Hepatocyte (in vitro differentiated cells): ENCODE measurements around the gene P3H3. TPM values are rescaled to one million over a fixed set of nuclear protein-coding genes. Genes with fewer than 3 reads are reported as not detected.

Source experiments
- DNase-seq: peaks from one replicate; pipeline ENCODE4 v3.0.0-alpha.2; 2016; ENCODE audit warnings: low spot score
- H2AFZ ChIP-seq: fragments of 200-600 bp; sonication (generic); 2 replicates; pipeline ENCODE4 v1.6.0; 2016; ENCODE audit warnings: antibody characterized with exemption, mild to moderate bottlenecking
- H3K27ac ChIP-seq: fragments of 200-600 bp; sonication (generic); 2 replicates; pipeline ENCODE4 v1.5.1; 2016; ENCODE audit warnings: mild to moderate bottlenecking
- H3K27me3 ChIP-seq: fragments of 200-600 bp; sonication (generic); 2 replicates; pipeline ENCODE4 v1.6.1; 2016
- H3K36me3 ChIP-seq: fragments of 200-600 bp; sonication (generic); replicated peaks from 2 replicates; pipeline ENCODE4 v1.5.1; 2016; ENCODE audit warnings: low read depth; ENCODE audit not compliant: insufficient read depth
- H3K4me1 ChIP-seq: fragments of 200-600 bp; sonication (generic); 2 replicates; pipeline ENCODE4 v1.5.1; 2016; ENCODE audit warnings: mild to moderate bottlenecking, moderate library complexity; ENCODE audit not compliant: insufficient read depth
- H3K4me2 ChIP-seq: fragments of 200-600 bp; sonication (generic); 2 replicates; pipeline ENCODE4 v1.6.0; 2016
- H3K4me3 ChIP-seq: fragments of 200-600 bp; sonication (generic); 2 replicates; pipeline ENCODE4 v1.5.1; 2016; ENCODE audit warnings: mild to moderate bottlenecking
- H3K79me2 ChIP-seq: fragments of 200-600 bp; sonication (generic); 2 replicates; pipeline ENCODE4 v1.6.0; 2017; ENCODE audit warnings: mild to moderate bottlenecking
- H3K9me2 ChIP-seq: fragments of 200-600 bp; sonication (generic); replicated peaks from 2 replicates; pipeline ENCODE4 v1.6.0; 2017; ENCODE audit warnings: mild to moderate bottlenecking; ENCODE audit not compliant: insufficient read depth
- H3K9me3 ChIP-seq: fragments of 200-600 bp; sonication (generic); 2 replicates; pipeline ENCODE4 v1.5.1; 2016; ENCODE audit warnings: low read depth, mild to moderate bottlenecking
- H4K20me1 ChIP-seq: fragments of 200-600 bp; sonication (generic); 2 replicates; pipeline ENCODE4 v1.6.0; 2016; ENCODE audit warnings: mild to moderate bottlenecking; ENCODE audit not compliant: insufficient read depth, poor library complexity, severe bottlenecking
- EZH2 ChIP-seq: fragments of 200-600 bp; sonication (generic); IDR thresholded peaks from 2 replicates; pipeline ENCODE4 v1.6.1; 2016; ENCODE audit warnings: antibody characterized with exemption, mild to moderate bottlenecking, borderline replicate concordance
- EZH2phosphoT487 ChIP-seq: fragments of 200-600 bp; sonication (generic); IDR thresholded peaks from one replicate; pipeline ENCODE4 v1.6.1; 2018; ENCODE audit warnings: antibody characterized with exemption, mild to moderate bottlenecking, low read depth, moderate library complexity; ENCODE audit not compliant: unreplicated experiment, severe bottlenecking
- WGBS: methylation state at CpG from one replicate; pipeline ENCODE4 v1.1.6; 2016; ENCODE audit warnings: low lambda C conversion rate; ENCODE audit errors: missing lambda C conversion rate; 5-methylcytosine and 5-hydroxymethylcytosine counted together
- polyA plus RNA-seq: library from polyadenylated mRNA; unstranded; fragments of >200 nt; fragmentation: Nextera tagmentation; extraction: Ambion mirVana; gene quantifications from 2 replicates; pipeline ENCODE4 v1.2.1, GENCODE V29; 2016
- total RNA-seq: library from RNA; depleted of rRNA; stranded (reverse); fragments of >200 nt; gene quantifications from 2 replicates; pipeline ENCODE4 v1.2.3, GENCODE V29; 2014
- TF ChIP-seq, protein P1 (sequence below): fragments of 200-600 bp; sonication (generic); IDR thresholded peaks from 2 replicates; pipeline ENCODE4 v1.5.1; 2016; ENCODE audit warnings: antibody characterized with exemption, mild to moderate bottlenecking; ENCODE audit not compliant: poor library complexity

P3H3 gene
- total and polyA plus RNA-seq, 2 experiments from 2014 or later, result 38.1 to 38.6 TPM

DNA sequence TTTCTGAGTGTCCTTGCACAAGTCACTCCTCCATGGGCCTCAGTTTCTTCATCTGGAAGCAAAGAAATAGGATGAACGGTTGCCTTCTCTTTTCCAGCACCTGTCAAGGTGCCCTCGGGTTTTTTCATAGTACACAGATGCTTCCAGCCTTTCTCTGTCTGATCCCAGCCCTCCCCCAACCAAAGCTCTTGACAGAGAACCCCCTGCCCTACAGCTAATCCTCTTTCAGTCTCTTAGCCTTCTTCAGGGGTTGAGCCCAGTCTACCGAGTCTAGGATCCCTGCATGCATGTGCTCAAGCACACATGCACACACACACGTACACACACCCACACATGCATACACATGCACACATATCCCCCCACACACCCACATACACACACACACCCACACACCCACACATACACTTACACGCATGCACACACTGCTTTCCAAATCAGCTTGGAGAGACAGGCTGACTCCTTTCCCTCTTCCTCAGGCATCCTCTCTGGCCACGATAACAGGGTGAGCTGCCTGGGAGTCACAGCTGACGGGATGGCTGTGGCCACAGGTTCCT, 18.2 kb downstream of the P3H3 start:
- no peak overlapping the region for H2AFZ ChIP-seq
- no peak overlapping the region for H3K4me3 ChIP-seq
- no peaks in the 10 kb centered on the region for H3K9me2 ChIP-seq
- no peak overlapping the region for H3K4me2 ChIP-seq
- peaks cover 5% of the 10 kb centered on the region for H3K4me1 ChIP-seq
- no peaks in the 10 kb centered on the region for H4K20me1 ChIP-seq
- TF ChIP-seq, protein P1, sequence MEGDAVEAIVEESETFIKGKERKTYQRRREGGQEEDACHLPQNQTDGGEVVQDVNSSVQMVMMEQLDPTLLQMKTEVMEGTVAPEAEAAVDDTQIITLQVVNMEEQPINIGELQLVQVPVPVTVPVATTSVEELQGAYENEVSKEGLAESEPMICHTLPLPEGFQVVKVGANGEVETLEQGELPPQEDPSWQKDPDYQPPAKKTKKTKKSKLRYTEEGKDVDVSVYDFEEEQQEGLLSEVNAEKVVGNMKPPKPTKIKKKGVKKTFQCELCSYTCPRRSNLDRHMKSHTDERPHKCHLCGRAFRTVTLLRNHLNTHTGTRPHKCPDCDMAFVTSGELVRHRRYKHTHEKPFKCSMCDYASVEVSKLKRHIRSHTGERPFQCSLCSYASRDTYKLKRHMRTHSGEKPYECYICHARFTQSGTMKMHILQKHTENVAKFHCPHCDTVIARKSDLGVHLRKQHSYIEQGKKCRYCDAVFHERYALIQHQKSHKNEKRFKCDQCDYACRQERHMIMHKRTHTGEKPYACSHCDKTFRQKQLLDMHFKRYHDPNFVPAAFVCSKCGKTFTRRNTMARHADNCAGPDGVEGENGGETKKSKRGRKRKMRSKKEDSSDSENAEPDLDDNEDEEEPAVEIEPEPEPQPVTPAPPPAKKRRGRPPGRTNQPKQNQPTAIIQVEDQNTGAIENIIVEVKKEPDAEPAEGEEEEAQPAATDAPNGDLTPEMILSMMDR, result no peak
- TF ChIP-seq EZH2phosphoT487 (no peak), EZH2 (no peak)
- DNase-seq, result no peak
- H3K79me2 ChIP-seq, result no peaks in the 10 kb centered on the region
- WGBS, result 89% methylated on average over 7 of the region's 7 CpGs
- no peaks in the 10 kb centered on the region for H3K9me3 ChIP-seq
- H3K27ac ChIP-seq, result no peak overlapping the region
- H3K36me3 ChIP-seq, result no peaks in the 10 kb centered on the region
- no peaks in the 10 kb centered on the region for H3K27me3 ChIP-seq

DNA sequence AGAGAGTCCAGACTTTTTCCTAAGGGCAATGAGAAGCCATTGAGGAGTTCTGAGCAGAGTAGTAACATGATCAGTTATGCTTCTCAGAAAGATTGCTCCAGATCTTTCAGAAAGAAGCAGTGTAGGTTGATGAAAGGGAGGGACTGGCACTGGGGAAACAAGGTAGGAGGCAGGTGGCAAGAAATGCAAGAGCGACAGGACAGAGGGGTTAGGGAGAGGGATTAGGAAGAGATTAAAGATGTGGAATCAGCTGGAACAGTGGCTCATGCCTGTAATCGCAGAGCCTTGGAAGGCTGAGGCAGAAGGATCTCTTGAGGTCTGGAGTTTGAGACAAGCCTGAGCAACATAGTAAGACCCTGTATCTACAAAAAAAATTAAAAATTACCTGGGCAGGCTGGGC, 19.5 kb downstream of the P3H3 start:
- WGBS, result 88% methylated on average over 2 of the region's 2 CpGs
- H3K36me3 ChIP-seq, result no peaks in the 10 kb centered on the region

DNA sequence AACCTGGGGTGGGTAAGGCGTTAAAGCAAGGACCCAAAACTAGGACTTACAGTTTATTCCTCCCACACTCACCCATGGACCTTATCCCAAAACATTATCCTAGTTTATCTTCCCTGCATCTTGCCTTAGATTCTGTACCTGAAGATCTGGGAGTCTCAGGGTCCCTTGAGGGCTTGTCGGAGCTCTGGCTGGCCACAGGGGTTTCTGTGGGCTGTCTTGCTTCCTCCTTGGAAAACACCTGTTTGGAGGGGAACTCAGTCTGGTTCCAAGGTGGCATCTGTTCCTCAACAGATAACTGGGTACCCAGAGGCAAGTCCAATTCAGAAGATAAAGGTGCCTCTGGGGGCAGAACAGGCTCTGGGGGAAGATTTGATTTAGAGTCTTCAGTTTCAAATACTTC, 21.2 kb downstream of the P3H3 start:
- no peaks in the 10 kb centered on the region for H4K20me1 ChIP-seq
- H3K4me2 ChIP-seq, result no peak overlapping the region
- no peaks in the 10 kb centered on the region for H3K9me2 ChIP-seq
- H3K4me1 ChIP-seq, result peaks cover 13% of the 10 kb centered on the region
- no peaks in the 10 kb centered on the region for H3K36me3 ChIP-seq
- no peaks in the 10 kb centered on the region for H3K27me3 ChIP-seq
- 95% methylated on average over 2 of the region's 2 CpGs for WGBS
- no peak overlapping the region for H3K27ac ChIP-seq
- TF ChIP-seq EZH2 (no peak), EZH2phosphoT487 (no peak)
- TF ChIP-seq, protein P1, result no peak
- H3K79me2 ChIP-seq, result peaks cover 13% of the 10 kb centered on the region
- no peaks in the 10 kb centered on the region for H3K9me3 ChIP-seq
- no peak for DNase-seq
- H2AFZ ChIP-seq, result no peak overlapping the region
- no peak overlapping the region for H3K4me3 ChIP-seq

More for the DNA sequence above, 19.5 kb downstream of the P3H3 start:
- TF ChIP-seq, protein P1, result no peak
- TF ChIP-seq EZH2 (no peak), EZH2phosphoT487 (no peak)
- no peak overlapping the region for H3K4me3 ChIP-seq
- no peaks in the 10 kb centered on the region for H3K9me3 ChIP-seq
- no peak for DNase-seq
- H3K4me1 ChIP-seq, result peaks cover 5% of the 10 kb centered on the region
- H3K27ac ChIP-seq, result no peak overlapping the region
- H3K79me2 ChIP-seq, result no peaks in the 10 kb centered on the region
- no peak overlapping the region for H3K4me2 ChIP-seq
- no peaks in the 10 kb centered on the region for H4K20me1 ChIP-seq
- no peak overlapping the region for H2AFZ ChIP-seq
- H3K27me3 ChIP-seq, result no peaks in the 10 kb centered on the region
- H3K9me2 ChIP-seq, result no peaks in the 10 kb centered on the region
